ENCODE results near the gene SLC1A1. TPM values are rescaled to one million over a fixed set of nuclear protein-coding genes. Genes with fewer than 3 reads are reported as not detected.

SLC1A1 gene
- total RNA-seq, 1 experiment from 2014 or later: 71.6 TPM

- DNase-seq: no peak
- Mint-ChIP-seq H3K36me3 (ENCODE audit: insufficient read depth, unreplicated experiment) (peaks cover 5% of the 10 kb centered on the region), H3K27me3 (ENCODE audit: unreplicated experiment) (no peaks in the 10 kb centered on the region), H3K27ac (ENCODE audit: unreplicated experiment) (no peak overlapping the region), H3K4me3 (ENCODE audit: low read depth, unreplicated experiment) (no peak overlapping the region), H3K9me3 (ENCODE audit: low read depth, unreplicated experiment) (no peaks in the 10 kb centered on the region), H3K4me1 (ENCODE audit: low read depth, unreplicated experiment) (no peaks in the 10 kb centered on the region)
- CTCF ChIA-PET: no interaction called here
- TF ChIP-seq CTCF (IDR thresholded peaks at IDR 0.05; ENCODE audit: unreplicated experiment): no peak
- no TSS peak for BruUV-seq (replicated peaks)
- intact Hi-C loops (cut with micrococcal nuclease; ENCODE audit: unreplicated experiment): no loop called here
These were observed 100.3 kb downstream of the SLC1A1 start for GRCh38 chr9:4590430-4591122.

- no TSS peak for BruUV-seq (replicated peaks)
- DNase-seq: no peak
- Mint-ChIP-seq H3K27me3 (ENCODE audit: unreplicated experiment) (no peaks in the 10 kb centered on the region), H3K9me3 (ENCODE audit: low read depth, unreplicated experiment) (no peaks in the 10 kb centered on the region), H3K4me3 (ENCODE audit: low read depth, unreplicated experiment) (no peak overlapping the region), H3K4me1 (ENCODE audit: low read depth, unreplicated experiment) (no peaks in the 10 kb centered on the region), H3K36me3 (ENCODE audit: insufficient read depth, unreplicated experiment) (peaks cover 5% of the 10 kb centered on the region), H3K27ac (ENCODE audit: unreplicated experiment) (no peak overlapping the region)
- CTCF ChIA-PET: no interaction called here
- intact Hi-C loops (cut with micrococcal nuclease; ENCODE audit: unreplicated experiment): no loop called here
- no peak for TF ChIP-seq CTCF (IDR thresholded peaks at IDR 0.05; ENCODE audit: unreplicated experiment)
These were observed 100.8 kb downstream of the SLC1A1 start for GRCh38 chr9:4591123-4591500.

GRCh38 chr9:4592295-4592694, 102.0 kb downstream of the SLC1A1 start:
- Mint-ChIP-seq H3K4me1 (ENCODE audit: low read depth, unreplicated experiment) (no peaks in the 10 kb centered on the region), H3K9me3 (ENCODE audit: low read depth, unreplicated experiment) (no peaks in the 10 kb centered on the region), H3K36me3 (ENCODE audit: insufficient read depth, unreplicated experiment) (peaks cover 5% of the 10 kb centered on the region), H3K27me3 (ENCODE audit: unreplicated experiment) (no peaks in the 10 kb centered on the region), H3K27ac (ENCODE audit: unreplicated experiment) (no peak overlapping the region), H3K4me3 (ENCODE audit: low read depth, unreplicated experiment) (no peak overlapping the region)
- BruUV-seq (replicated peaks): no TSS peak
- CTCF ChIA-PET: interaction anchor here (0.6 kb wide), 1 partner anchor 217 kb away, joined by 3 read pairs; no protein-coding TSS in a partner anchor
- TF ChIP-seq CTCF (IDR thresholded peaks at IDR 0.05; ENCODE audit: unreplicated experiment): no peak
- intact Hi-C loops (cut with micrococcal nuclease; ENCODE audit: unreplicated experiment): no loop called here
- no peak for DNase-seq

GRCh38 chr9:4592886-4593285, 102.6 kb downstream of the SLC1A1 start:
- no peaks in the 10 kb centered on the region for H3K9me3 Mint-ChIP-seq (ENCODE audit: low read depth, unreplicated experiment)
- no peak overlapping the region for H3K27ac Mint-ChIP-seq (ENCODE audit: unreplicated experiment)
- no peak overlapping the region for H3K4me3 Mint-ChIP-seq (ENCODE audit: low read depth, unreplicated experiment)
- no peaks in the 10 kb centered on the region for H3K27me3 Mint-ChIP-seq (ENCODE audit: unreplicated experiment)
- no peak for DNase-seq
- no peak for TF ChIP-seq CTCF (IDR thresholded peaks at IDR 0.05; ENCODE audit: unreplicated experiment)
- peaks cover 5% of the 10 kb centered on the region for H3K36me3 Mint-ChIP-seq (ENCODE audit: insufficient read depth, unreplicated experiment)
- H3K4me1 Mint-ChIP-seq (ENCODE audit: low read depth, unreplicated experiment): no peaks in the 10 kb centered on the region
- CTCF ChIA-PET: no interaction called here
- no TSS peak for BruUV-seq (replicated peaks)
- intact Hi-C loops (cut with micrococcal nuclease; ENCODE audit: unreplicated experiment): no loop called here
